Osteoblast (primary cell): ENCODE results near the gene UGT8. TPM values are rescaled to one million over a fixed set of nuclear protein-coding genes. Genes with fewer than 3 reads are reported as not detected.

Source experiments
- DNase-seq: peaks from one replicate; pipeline ENCODE4 v3.0.0; 2011; ENCODE audit warnings: low spot score, mixed read lengths; ENCODE audit not compliant: insufficient read length; ENCODE audit errors: missing footprints
- H2AFZ ChIP-seq: 2 replicates; pipeline ENCODE4 v1.6.0; 2011; ENCODE audit warnings: mild to moderate bottlenecking, low read length
- H3K27ac ChIP-seq: 2 replicates; pipeline ENCODE4 v1.5.1; 2011; ENCODE audit warnings: mild to moderate bottlenecking, low read depth, low read length, moderate library complexity
- H3K27me3 ChIP-seq: 2 replicates; pipeline ENCODE4 v1.6.0; 2012; ENCODE audit warnings: mild to moderate bottlenecking, control low read depth, inconsistent platforms, low read length, moderate library complexity; ENCODE audit not compliant: insufficient read depth
- H3K36me3 ChIP-seq: 2 replicates; pipeline ENCODE4 v1.5.1; 2011; ENCODE audit warnings: mild to moderate bottlenecking, low read length, control low read depth, moderate library complexity; ENCODE audit not compliant: insufficient read depth
- H3K4me1 ChIP-seq: 2 replicates; pipeline ENCODE4 v1.5.1; 2011; ENCODE audit warnings: mild to moderate bottlenecking, low read length, control low read depth, moderate library complexity; ENCODE audit not compliant: insufficient read depth
- H3K4me2 ChIP-seq: 2 replicates; pipeline ENCODE4 v1.6.0; 2011; ENCODE audit warnings: mild to moderate bottlenecking, low read length; ENCODE audit not compliant: insufficient read depth
- H3K4me3 ChIP-seq: fragments of 200-600 bp; sonication (generic); 3 replicates; pipeline ENCODE4 v1.5.1; 2012; ENCODE audit warnings: mild to moderate bottlenecking, low read length, inconsistent platforms; ENCODE audit not compliant: insufficient read depth
- H3K79me2 ChIP-seq: 2 replicates; pipeline ENCODE4 v1.6.0; 2012; ENCODE audit warnings: mild to moderate bottlenecking, low read length, control low read depth, inconsistent platforms; ENCODE audit not compliant: insufficient read depth
- H3K9me3 ChIP-seq: 2 replicates; pipeline ENCODE4 v1.5.1; 2011; ENCODE audit warnings: low read depth, low read length, control low read depth
- H4K20me1 ChIP-seq: 2 replicates; pipeline ENCODE4 v1.6.0; 2012; ENCODE audit warnings: mild to moderate bottlenecking, low read length, control low read depth; ENCODE audit not compliant: insufficient read depth
- total RNA-seq: library from RNA; depleted of rRNA; stranded (reverse); fragments of >200 nt; gene quantifications from 2 replicates; pipeline ENCODE4 v1.2.3, GENCODE V29; 2012
- TF ChIP-seq, protein P1 (sequence below): IDR thresholded peaks from 2 replicates; pipeline ENCODE4 v1.5.1; 2011; ENCODE audit warnings: mild to moderate bottlenecking, low read depth, low read length, moderate library complexity; ENCODE audit errors: extremely low read depth

UGT8 gene
- total RNA-seq, 1 donor = under 0.01 TPM

DNA sequence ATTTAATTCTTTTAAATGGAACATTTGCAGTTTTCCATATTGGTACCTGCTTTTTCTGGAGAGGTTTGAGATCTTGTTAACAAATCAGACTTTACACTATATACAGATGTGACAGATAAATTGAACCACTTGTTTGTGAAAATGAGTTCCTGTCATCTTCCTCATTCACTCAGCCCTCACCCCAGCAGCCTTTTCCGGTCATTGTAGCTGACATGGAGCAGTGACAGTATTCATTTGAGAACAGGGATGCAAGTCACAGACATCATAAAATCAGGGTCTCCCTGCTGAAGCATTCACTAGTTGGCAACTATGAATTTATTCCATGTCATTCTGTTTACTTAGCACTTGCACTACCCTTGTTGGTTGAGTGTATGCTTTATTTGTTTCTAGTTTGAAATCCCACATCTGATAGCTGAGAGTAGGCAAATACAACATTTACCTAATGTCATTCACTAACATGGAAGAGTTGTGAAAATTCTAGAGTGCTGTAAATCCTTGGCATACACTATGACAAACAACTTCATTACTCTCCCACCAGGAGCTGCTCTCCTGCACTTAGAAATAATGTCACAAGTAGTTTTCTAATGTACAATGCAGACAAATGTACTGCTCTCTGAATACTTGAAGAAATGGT, 78.9 kb downstream of the UGT8 start:
- Histone ChIP-seq H4K20me1 (no peaks in the 10 kb centered on the region), H2AFZ (no peak overlapping the region), H3K4me3 (no peak overlapping the region), H3K36me3 (no peaks in the 10 kb centered on the region), H3K27me3 (no peaks in the 10 kb centered on the region), H3K9me3 (no peaks in the 10 kb centered on the region), H3K79me2 (no peaks in the 10 kb centered on the region), H3K4me2 (no peak overlapping the region), H3K4me1 (no peaks in the 10 kb centered on the region), H3K27ac (no peak overlapping the region)
- DNase-seq = no peak
- TF ChIP-seq, protein P1, sequence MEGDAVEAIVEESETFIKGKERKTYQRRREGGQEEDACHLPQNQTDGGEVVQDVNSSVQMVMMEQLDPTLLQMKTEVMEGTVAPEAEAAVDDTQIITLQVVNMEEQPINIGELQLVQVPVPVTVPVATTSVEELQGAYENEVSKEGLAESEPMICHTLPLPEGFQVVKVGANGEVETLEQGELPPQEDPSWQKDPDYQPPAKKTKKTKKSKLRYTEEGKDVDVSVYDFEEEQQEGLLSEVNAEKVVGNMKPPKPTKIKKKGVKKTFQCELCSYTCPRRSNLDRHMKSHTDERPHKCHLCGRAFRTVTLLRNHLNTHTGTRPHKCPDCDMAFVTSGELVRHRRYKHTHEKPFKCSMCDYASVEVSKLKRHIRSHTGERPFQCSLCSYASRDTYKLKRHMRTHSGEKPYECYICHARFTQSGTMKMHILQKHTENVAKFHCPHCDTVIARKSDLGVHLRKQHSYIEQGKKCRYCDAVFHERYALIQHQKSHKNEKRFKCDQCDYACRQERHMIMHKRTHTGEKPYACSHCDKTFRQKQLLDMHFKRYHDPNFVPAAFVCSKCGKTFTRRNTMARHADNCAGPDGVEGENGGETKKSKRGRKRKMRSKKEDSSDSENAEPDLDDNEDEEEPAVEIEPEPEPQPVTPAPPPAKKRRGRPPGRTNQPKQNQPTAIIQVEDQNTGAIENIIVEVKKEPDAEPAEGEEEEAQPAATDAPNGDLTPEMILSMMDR = no peak

DNA sequence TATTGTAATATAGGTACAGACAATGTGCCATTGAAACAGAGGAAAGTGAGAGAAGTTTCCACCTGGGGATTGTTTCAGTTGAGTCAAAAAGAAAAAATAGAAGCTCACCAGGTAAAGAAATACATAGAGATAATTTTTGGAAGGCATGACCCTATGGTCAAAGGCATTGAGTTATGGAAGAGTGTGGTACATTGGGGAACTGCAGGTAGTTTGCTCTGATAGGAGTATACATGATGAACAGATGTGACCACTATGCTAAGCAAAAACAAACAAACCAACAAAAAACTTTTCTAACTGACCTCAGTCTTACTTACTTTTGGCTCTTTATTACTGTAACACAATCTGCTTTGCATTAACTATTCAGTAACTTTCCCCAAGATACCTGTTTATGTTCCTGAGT, 85.9 kb downstream of the UGT8 start:
- Histone ChIP-seq H2AFZ (no peak overlapping the region), H3K36me3 (no peaks in the 10 kb centered on the region), H3K27me3 (no peaks in the 10 kb centered on the region), H3K4me2 (no peak overlapping the region), H3K79me2 (no peaks in the 10 kb centered on the region), H3K27ac (no peak overlapping the region), H3K4me1 (no peaks in the 10 kb centered on the region), H4K20me1 (no peaks in the 10 kb centered on the region), H3K9me3 (no peaks in the 10 kb centered on the region), H3K4me3 (no peak overlapping the region)
- TF ChIP-seq, protein P1 = no peak
- DNase-seq = no peak

DNA sequence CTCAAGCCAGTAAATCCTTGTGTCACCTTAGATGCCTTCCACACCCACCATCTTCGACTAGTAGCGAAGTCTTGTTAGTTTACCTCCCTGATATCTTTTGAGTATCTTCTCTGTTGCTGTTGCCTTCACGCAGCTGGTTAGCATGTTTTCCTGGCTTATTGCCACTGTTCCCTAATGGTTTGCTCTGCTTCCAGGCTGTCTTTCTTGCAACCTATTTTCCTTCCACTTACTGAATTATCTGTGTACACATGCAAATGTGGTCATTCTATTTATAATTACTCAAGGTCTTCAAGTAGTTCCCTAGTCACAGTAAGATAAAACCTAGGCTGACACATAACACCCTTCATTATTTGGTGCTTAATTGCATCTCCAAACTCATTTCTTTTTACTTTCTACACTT, 89.5 kb downstream of the UGT8 start:
- TF ChIP-seq, protein P1 = no peak
- H2AFZ ChIP-seq = no peak overlapping the region

DNA sequence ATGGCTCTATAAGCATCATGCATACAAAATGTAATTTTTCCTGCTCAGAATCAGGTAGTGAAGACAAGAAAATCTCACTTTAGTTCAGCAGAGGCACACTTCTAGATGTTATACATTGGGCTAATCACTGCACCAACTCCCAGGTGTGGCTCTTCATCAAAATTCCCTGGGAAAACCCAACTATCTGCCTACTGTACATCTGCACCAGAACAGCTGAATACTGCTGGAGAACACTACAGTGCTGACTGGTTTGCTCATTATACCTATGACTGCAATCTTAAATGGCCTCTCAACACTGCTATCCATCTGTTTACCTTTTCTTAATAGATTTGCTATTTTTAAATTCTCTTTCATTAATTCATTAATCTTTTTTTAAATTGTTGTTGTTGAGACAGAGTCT, 92.0 kb downstream of the UGT8 start:
- Histone ChIP-seq H3K79me2 (no peaks in the 10 kb centered on the region), H3K27me3 (no peaks in the 10 kb centered on the region), H3K36me3 (no peaks in the 10 kb centered on the region), H2AFZ (no peak overlapping the region), H3K27ac (no peak overlapping the region), H4K20me1 (no peaks in the 10 kb centered on the region), H3K4me1 (no peaks in the 10 kb centered on the region), H3K4me3 (no peak overlapping the region), H3K4me2 (no peak overlapping the region), H3K9me3 (no peaks in the 10 kb centered on the region)
- TF ChIP-seq, protein P1 = no peak
- DNase-seq = no peak

More for the DNA sequence above, 89.5 kb downstream of the UGT8 start:
- H3K4me3 ChIP-seq = no peak overlapping the region
- H3K36me3 ChIP-seq = no peaks in the 10 kb centered on the region
- no peaks in the 10 kb centered on the region for H3K9me3 ChIP-seq
- DNase-seq = no peak
- no peak overlapping the region for H3K27ac ChIP-seq
- no peaks in the 10 kb centered on the region for H3K27me3 ChIP-seq
- H3K79me2 ChIP-seq = no peaks in the 10 kb centered on the region
- no peak overlapping the region for H3K4me2 ChIP-seq
- no peaks in the 10 kb centered on the region for H4K20me1 ChIP-seq
- no peaks in the 10 kb centered on the region for H3K4me1 ChIP-seq
